ENCODE measurements around the gene GALNT1.

The GALNT1 gene

DNA sequence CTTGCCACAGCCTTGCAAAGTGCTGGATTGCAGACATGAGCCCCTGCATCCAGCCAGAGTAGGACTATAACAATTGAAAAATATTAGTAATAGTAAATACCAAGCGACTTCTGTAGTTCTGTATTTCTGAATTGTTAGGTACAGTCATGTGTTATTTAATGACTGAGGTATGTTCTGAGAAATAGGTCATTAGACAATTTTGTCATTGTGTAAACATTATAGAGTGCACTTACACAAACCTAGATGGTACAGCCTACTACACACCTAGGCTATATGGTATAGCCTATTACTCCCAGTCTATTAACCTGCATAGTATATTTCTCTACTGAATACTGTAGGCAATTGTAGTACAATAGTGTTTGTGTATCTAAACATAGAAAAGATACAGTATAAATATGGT lies 92.1 kb downstream of the GALNT1 start:
- DNase-seq (ENCODE audit: low spot score), result no peak

DNA sequence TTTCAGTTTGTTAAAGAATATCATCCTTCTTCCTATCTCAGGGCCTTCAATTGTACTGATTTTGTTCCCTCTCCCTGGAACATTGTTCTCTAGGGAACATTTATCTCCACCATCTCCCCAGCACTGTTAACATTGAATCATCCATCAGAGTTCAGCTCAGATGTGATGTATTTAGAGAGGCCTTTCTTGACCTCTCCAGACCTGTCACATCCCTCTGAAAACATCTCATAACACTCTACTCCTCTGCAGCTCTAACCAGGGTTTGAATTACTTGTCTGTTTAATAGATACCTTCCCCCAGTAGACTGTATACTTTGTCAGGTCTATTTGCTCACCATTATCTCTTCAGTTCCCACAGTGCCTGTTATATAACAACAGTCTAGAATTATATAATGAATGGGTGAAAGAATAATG lies 98.6 kb downstream of the GALNT1 start:
- no peak for DNase-seq (ENCODE audit: low spot score)

DNA sequence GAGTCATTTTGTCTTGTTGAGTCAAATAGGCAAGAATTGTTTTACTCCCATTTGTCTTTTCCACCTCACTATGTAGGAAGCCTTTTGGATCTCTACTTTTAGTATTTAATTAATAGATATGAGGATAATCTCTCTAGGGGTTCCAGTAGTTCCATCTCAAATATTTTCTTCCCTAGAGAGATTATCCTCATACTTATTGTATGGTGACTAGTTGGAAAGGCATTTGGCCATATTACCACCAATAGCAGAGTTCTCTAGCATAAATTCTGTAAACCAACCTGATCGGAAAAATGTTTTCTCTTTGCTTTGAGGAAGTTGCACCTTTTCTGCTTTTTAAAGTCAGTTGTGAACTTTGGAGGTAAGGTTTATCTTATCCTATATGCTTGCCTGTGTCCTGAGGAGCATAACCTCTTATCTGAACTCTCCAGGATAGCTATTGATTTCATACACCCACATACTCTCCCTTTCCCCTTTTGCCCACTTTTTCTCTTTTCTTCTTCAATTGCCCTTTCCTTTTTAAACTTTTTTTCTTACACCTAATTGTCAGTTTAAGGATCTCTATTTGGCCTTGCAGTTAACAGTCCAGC lies 100.8 kb downstream of the GALNT1 start:
- no peak for DNase-seq (ENCODE audit: low spot score)

DNA sequence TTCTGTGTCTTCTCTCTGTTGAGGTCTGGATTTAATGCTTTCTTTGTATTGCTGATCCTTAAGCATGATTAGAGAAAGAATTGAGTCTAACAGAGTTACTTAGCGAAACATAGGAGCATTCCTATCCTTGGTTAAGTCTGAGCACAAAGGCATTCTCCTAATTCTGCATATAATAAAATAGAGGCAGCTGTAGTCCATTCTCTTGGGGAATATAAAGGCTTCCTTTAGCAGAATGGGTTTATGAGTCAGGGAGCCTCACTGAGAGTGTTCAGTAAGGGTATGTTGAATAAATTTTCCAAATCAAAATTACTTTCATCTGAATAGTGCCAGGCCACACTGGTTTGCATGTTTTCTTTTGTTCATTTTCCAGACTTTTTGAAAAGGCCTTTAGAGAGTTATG lies 101.5 kb downstream of the GALNT1 start:
- DNase-seq (ENCODE audit: low spot score), result no peak

DNA sequence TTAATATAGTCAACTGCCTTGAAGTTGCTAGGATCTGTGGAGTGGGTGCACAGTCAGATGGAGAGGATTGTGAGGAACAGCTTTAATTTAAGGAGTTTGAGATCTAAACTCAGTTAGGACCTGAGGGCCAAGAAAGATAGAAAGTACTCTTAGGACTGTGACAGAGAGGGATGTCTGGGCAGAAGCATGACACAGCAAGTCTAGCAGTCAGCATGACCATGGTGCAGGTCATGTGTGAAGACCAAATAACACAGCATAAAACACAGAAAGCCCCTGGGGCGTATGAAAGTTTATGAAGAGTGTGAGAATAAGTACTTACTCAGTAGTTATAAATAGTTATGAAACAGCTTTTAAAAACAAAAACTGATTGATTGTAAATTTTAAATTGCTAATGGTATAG lies 107.2 kb downstream of the GALNT1 start:
- no peak for DNase-seq (ENCODE audit: low spot score)

DNA sequence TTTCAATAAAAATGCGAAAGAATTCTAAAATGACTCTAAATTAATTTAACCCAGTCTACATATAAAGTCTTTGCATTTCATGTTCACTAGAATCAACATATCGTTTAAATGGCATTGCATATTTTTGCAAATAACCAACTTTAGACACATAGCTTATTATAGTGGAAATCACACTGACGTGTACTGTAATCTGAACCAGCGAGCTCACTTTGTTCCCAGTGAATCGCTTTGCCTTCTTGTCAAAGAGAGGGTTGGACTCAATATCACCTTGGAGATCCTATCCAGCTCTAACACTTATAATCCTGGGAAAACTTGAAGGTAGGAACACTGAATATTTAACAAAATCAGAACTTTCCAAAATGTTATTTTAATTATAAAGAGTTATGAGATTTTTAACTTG lies 108.2 kb downstream of the GALNT1 start:
- no peak for DNase-seq (ENCODE audit: low spot score)

DNA sequence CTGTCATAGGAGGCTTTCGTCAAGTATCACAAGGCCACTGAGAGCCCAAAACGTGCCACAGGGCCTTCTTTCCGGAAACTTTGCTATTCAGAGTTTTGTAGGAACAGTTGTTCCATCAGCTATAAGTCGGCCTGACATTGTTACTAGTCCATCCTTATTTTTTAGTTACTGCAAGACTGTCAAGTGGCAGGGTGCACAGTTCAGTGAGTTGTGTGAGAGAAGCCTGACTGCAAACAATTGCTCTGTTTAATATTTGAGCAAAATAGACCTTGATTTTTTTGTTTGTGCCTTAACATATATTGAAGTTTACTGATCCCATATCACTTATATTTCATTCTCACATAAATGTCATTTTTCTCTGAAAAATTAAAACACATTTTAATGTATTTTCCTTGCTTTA lies 110.1 kb downstream of the GALNT1 start:
- DNase-seq (ENCODE audit: low spot score), result no peak

DNA sequence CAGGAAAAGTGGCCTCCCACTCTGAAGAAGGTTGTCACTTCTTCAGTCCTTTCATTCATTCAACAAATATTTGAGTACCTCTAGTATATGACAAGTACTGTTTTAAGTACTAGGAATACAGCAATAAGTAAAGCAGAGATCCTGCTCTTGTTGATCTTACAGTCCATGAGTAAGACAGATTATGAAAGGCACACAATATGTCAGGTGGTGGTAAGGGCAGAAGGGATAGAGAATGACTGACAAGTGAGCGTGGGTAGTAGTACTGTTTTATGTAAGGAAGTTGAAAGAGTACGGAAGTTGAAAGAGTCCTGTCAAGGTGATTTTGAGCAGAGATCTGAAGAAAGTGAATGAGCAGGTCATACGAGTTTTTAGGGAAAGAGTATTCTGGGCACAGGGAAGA lies 111.3 kb downstream of the GALNT1 start:
- DNase-seq (ENCODE audit: low spot score), result no peak

DNA sequence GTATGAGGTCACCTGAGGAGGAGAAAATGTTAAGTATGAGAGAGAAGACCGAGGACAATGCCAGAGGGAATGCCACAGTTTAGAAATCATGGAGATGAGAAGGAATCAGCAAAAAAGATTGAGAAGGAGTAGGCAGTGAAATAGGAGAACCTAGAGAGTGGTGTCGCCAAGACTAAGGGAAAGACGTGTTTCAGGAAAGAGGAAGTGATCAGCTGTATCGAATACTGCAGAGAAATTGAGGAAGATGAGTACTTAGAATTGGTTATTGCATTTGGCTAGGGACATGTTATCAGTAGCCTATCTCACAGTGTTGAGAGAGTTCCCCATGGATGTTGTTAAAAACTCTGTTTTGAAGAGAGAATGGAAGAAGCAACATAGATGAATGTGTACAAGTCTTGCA lies 112.3 kb downstream of the GALNT1 start:
- DNase-seq (ENCODE audit: low spot score), result no peak

DNA sequence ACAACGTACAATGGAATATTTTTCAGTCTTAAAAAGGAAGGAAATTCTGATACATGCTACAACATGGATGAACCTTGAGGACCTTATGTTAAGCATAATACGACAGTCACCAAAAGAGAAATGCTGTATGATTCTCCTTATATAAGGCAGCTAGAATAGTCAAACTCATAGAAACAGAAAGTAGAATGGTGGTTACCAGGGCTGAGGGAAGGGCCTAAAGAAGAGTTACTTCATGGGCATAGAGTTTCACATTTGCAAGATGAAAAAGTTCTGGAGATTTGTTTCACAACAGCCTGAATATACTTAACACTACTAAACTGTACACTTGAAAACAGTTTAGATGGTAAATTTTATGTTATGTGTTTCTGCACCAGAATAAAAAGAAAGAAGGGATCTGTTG lies 113.3 kb downstream of the GALNT1 start:
- DNase-seq (ENCODE audit: low spot score), result no peak

DNA sequence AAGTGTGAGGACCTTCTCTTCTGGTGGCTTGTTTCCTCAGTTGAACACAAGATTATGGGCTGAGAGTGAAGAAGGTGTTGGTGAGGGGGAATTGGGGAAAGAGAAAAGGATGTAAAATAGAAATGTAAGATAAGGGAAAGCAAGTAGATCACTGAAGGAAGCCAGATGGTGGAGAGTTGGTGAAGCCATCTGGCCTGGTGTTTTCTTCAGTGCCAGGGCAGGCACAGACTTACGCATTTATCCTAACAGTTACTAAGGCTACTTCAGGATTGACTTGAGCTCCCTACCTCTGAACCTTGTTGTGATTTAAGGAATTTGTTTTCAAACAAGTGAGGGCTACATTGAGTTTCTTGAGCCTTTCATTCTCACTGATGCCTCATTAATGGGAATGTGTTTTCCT lies 113.8 kb downstream of the GALNT1 start:
- no peak for DNase-seq (ENCODE audit: low spot score)

DNA sequence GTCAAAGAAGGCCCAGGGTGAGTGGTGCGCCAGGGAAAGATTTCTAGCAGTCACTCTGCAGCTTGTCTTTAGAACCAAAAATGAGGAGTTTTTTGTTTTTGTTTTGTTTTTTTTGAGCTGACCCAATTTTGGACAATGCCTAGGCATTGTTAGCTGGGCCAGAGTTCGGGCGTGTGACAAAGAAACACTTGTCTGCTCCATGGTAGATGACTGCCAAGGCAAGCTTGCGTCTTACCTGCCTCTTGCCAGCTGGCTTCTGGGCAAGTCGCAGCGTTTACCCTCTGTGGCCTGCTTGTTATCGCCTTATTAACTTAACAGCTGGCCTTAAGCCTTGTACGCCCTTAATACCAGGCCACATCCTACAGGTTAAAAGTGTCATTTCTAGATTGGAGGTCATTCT lies 114.3 kb downstream of the GALNT1 start:
- peak; percentile 95 for DNase-seq (ENCODE audit: low spot score)

DNA sequence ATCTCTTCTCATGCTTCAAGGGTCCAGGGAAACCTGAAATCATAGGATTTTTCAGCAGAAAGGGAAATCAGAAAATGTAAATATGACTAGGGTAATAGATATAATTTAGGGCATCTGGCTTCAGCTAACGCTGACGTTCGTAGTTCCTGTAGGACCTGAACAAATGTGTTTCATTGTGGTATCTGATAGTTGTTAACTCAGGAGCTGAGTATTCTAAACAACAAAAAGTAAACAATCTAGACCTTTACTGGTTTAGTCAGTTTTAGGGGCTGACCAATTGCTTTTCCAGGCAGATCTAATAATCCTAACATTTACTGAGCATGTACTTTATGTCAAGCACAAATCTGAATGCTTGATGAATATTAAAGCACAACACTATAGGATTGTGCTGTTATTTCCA lies 114.8 kb downstream of the GALNT1 start:
- DNase-seq (ENCODE audit: low spot score), result no peak

DNA sequence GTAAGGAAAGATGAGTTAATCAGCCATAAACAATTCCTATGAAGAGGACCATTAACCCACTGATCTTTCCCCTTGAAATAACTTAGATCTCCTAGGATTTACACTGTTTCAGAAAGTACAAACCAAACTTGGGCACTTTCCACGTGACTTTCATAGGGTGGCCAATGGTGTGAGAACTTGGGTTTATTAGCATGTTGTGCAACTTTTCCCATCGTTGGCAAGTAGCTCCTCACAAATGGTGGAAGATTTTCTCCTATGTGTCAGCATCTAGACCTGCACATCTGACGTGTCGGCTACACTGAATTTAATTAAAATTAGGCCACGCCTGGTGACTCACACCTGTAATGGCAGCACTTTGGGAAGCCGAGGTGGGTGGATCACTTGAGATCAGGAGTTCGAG lies 116.3 kb downstream of the GALNT1 start:
- no peak for DNase-seq (ENCODE audit: low spot score)

DNA sequence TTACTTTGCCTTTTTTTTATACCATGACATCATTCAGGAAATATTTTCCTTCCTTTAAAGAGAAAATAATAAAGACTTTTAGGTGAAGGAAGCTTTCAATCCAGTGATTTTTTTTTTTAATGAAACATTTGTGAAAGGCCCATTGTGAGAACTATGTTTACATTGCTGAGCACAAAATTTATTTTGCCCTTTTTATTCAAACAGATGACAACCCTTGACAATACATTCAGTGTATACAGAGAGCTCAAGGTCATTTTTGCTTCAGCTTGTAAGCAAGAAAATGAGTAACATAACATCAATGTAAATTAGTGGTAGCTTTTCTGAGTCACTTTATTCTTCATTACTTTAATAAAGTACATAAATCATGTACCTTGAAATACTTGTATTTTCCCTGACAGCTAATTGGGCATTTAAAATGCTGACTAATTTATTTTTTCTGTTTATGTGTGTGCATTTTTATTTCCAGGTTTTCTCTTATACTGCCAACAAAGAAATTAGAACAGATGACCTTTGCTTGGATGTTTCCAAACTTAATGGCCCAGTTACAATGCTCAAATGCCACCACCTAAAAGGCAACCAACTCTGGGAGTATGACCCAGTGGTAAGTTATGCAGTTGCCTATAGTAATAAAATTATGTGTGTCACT lies 121.6 kb downstream of the GALNT1 start:
- no peak for DNase-seq (ENCODE audit: low spot score)

DNA sequence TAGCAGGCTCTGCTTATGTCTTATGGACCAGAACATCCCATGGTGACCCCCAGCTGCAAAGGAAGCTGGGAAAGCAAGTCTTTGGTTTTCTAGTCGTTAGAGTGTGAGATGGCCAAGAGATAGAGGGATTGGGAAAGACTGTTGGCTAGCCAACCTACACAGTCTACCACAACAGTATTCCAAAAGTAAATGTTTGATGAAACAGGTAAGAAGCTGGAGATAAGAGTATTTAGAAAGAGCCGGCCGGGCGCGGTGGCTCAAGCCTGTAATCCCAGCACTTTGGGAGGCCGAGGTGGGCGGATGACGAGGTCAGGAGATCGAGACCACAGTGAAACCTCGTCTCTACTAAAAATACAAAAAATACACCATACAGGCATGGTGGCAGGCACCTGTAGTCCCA lies 124.4 kb downstream of the GALNT1 start:
- DNase-seq (ENCODE audit: low spot score), result no peak

DNA sequence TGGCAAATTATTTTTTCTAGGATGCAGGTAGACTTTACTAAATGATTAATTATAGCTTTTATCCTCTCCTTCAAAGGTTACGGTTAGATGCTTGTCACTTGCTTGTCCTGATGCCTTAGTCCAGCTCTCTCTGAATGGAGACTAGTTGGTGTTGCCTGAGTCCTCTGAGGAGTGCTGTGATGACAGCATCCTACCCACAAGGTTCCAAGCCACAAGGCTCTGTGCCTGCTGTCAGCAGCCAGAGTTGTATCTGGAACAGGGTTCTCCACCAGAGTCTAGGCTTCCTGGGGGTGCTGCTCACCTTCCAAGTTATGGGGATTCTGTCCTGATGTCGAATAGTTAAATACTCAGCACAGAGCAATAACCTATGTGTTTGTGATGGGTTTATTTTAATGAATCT lies 125.7 kb downstream of the GALNT1 start:
- DNase-seq (ENCODE audit: low spot score), result no peak

DNA sequence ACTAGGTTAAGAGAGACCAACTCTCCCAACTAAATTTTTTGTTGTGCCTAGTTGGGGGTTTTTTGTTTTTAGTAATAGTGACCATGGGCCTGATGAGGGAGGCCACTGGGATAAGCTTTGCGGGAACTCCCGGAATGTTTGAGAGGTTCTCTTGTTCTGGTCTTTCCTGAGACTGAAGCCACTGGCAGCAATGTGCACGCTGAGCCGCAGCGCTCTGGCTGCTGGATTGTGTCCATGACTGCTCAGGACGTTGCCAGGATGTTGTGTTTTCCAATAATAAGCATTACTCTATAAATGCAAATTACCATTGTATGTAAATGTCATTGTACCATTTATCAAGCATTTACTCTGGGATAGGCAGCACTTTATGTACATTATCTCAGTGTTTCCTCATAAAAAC lies 126.1 kb downstream of the GALNT1 start:
- DNase-seq (ENCODE audit: low spot score), result no peak

DNA sequence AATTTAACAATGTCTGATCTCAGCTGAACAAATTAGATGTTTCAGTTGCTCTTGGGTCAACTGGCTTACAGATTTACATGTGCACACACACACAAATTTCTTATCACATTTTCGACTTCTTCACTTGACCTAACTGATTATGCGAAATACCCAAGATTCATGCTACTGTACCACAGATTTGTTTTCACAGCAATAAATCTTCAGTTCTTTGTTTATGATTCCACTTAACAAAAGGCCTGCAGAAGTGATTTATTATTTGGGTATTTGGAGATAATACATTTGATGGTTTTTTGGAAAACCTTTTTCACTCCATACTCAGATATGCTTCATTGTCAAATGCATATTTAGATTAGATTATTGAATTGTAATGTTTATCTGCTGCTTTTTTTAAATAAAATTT lies 129.0 kb downstream of the GALNT1 start:
- DNase-seq (ENCODE audit: low spot score), result no peak

DNA sequence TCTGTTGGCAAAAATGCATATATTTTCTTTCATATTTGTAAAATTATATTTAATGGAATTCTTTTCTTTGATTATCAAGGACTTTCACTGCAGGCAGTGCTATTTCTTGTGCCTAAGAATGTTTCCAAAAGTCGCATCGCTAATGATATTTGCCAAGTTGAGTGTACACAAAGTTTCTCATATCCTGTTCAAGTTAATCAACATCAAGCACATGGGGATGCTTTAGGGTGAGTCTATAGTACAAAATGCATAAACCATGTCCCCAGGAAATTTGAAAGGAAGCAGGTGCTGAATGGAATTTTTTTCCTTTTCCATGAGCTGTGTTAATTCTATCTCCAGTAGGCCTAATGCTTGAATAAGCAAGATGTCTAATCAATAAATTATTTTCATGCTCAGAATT lies 129.7 kb downstream of the GALNT1 start:
- no peak for DNase-seq (ENCODE audit: low spot score)

DNA sequence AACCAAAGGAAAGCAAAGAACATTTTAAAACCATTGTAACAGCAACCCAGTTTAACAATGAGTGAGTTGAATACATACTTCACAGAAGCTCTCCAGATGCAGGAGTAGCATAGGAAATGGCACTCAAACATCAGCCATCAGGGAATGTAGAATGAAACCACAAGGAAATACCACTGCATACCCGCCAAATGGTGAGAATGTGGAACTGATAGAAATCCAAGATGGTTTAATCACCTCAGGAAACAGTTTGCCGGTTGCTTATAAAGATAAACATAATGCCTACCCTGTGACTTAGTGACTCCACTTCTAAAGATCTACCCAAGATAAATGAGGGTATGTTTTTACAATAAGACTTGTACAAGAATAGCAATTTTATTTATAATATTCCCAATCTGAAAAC lies 132.0 kb downstream of the GALNT1 start:
- DNase-seq (ENCODE audit: low spot score), result no peak

DNA sequence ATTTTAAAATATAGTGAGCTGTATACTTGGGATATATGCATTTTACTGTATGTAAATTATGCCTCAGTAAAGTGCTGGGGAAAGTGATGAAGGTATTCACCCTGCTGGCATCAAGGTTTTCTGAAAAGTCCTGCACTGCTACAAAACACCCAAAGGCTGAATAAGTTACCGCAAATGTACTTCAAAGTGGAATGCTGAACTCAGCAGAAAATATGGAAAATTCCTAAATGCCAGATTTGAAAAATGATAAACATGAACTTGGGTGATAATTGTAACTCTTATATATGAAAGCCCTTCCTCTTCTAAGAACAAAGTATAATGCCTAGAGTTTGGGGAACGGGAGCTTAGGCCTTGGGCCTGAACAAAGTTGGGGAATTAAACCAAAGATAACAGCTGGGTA lies 133.0 kb downstream of the GALNT1 start:
- DNase-seq (ENCODE audit: low spot score), result no peak

DNA sequence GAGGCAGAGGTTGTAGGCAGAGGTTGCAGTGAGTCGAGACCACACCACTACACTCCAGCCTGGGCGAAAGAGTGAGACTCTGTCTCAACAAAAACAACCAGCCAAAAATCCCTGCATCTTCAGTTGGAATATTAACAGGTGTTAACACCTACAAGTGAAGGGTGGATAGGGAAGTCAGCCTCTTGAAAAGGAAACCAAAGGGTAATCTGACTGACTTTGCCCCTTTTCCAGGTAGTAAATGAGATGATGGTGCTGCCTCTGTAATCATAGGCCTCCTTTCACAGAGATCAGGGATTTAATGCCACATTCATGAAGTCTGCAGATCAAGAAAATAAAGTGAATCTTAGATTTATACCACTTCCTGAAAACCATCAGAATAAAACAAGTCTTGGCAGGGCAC lies 133.6 kb downstream of the GALNT1 start:
- no peak for DNase-seq (ENCODE audit: low spot score)

DNA sequence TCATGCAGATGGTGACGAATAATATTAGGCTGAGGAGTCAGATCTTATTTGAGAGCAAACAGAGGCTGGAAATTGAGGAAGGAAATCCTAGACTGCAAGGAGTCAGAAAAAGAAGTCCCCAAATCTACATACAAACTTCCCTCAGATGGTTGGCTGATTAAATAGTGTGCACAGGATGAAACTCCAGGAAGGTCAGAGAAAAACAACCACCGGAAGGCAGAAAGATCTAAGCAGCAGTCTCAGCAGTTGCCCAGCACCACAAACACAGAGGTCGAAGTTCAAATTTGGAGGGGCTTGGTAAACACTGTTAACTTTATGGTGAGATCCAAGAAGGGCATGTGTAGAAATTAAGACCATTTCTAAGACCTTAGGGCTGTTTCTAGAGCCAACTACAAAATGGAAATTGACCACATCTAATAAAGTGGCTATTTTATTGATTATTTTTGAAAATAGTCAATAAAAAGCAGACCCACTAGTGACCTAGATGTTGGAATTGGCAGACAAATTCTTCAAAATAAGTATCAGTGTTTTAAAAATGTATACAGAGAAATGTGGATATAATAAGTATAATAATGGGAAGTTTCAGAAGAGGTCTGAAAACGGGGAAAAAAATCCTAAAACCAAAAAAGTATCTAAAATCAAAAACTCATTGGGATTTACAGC lies 134.8 kb downstream of the GALNT1 start:
- no peak for DNase-seq (ENCODE audit: low spot score)
